Measurements from ENCODE around the gene ST8SIA1.

The ST8SIA1 gene

GRCh38 chr12:22206111-22206728 is 128.3 kb downstream of the ST8SIA1 start:
- CTCF ChIA-PET, result interaction anchor here (1.0 kb wide), 1 partner anchor 129 kb away, joined by 3 read pairs; no protein-coding TSS in a partner anchor
- DNase-seq (ENCODE audit: low read depth, low spot score), result no peak
- TF ChIP-seq, protein P1, sequence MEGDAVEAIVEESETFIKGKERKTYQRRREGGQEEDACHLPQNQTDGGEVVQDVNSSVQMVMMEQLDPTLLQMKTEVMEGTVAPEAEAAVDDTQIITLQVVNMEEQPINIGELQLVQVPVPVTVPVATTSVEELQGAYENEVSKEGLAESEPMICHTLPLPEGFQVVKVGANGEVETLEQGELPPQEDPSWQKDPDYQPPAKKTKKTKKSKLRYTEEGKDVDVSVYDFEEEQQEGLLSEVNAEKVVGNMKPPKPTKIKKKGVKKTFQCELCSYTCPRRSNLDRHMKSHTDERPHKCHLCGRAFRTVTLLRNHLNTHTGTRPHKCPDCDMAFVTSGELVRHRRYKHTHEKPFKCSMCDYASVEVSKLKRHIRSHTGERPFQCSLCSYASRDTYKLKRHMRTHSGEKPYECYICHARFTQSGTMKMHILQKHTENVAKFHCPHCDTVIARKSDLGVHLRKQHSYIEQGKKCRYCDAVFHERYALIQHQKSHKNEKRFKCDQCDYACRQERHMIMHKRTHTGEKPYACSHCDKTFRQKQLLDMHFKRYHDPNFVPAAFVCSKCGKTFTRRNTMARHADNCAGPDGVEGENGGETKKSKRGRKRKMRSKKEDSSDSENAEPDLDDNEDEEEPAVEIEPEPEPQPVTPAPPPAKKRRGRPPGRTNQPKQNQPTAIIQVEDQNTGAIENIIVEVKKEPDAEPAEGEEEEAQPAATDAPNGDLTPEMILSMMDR (IDR thresholded peaks at IDR 0.05; ENCODE audit: insufficient read depth, low read length, missing control alignments), result no peak
- no peak overlapping the region for H3K4me3 ChIP-seq (ENCODE audit: low read depth, low read length)
- POLR2A ChIA-PET, result no interaction called here

- ChIA-PET CTCF (no interaction called here), POLR2A (no interaction called here)
- H3K4me3 ChIP-seq (ENCODE audit: low read depth, low read length), result no peak overlapping the region
- no peak for DNase-seq (ENCODE audit: low read depth, low spot score)
- TF ChIP-seq, protein P1 (IDR thresholded peaks at IDR 0.05; ENCODE audit: insufficient read depth, low read length, missing control alignments), result no peak
These were observed 130.1 kb downstream of the ST8SIA1 start for GRCh38 chr12:22204391-22204790.

DNA sequence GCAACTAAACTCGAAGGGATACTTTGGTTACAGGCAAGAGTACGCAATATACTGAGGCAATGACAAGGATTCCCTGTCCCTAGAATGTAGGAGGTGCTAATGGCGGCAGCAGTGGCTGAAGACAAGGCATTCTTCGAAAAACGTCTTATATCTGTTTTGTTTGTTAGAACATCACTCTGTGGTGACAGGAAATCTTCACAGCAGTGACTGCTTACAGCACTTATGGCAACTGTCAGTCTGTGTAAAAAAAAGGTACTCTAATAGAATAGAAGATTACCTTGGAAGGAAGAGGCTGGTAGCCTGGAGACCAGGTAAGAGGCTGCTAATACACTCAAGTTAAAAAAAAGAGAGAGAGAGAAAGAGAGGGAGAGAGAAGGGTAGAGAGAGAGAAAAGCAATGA is 131.7 kb downstream of the ST8SIA1 start:
- H3K4me3 ChIP-seq (ENCODE audit: low read depth, low read length), result no peak overlapping the region
- ChIA-PET CTCF (no interaction called here), POLR2A (no interaction called here)
- no peak for DNase-seq (ENCODE audit: low read depth, low spot score)
- TF ChIP-seq, protein P1 (IDR thresholded peaks at IDR 0.05; ENCODE audit: insufficient read depth, low read length, missing control alignments), result no peak

GRCh38 chr12:22201101-22201500 is 133.4 kb downstream of the ST8SIA1 start:
- H3K4me3 ChIP-seq (ENCODE audit: low read depth, low read length), result no peak overlapping the region
- POLR2A ChIA-PET, result no interaction called here
- CTCF ChIA-PET, result no interaction called here

GRCh38 chr12:22196236-22196635 is 138.3 kb downstream of the ST8SIA1 start:
- POLR2A ChIA-PET, result no interaction called here

More at GRCh38 chr12:22201101-22201500, 133.4 kb downstream of the ST8SIA1 start:
- TF ChIP-seq, protein P1 (IDR thresholded peaks at IDR 0.05; ENCODE audit: insufficient read depth, low read length, missing control alignments), result no peak
- DNase-seq (ENCODE audit: low read depth, low spot score), result no peak

DNA sequence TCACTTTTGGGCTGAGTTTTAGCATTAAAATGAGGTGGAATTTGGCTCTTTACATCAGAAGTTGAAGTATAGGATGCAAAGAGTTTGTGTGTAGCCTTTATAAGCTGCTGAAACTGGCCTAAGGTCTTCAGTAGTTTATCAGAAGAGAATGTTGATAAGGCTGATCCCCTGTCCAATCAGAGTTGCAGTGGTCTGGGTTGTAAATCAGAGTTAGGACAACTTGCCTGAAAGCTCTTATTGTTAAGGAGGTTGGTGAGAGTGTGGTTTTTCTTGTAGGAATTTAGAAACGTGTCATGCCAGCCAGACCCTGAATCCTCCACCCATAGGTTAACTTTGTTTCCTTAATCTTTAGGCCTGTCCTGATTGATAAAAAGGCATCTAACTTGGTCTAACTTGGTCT is 143.5 kb downstream of the ST8SIA1 start:
- ChIA-PET POLR2A (no interaction called here), CTCF (interaction anchor here (3.3 kb wide), 1 partner anchor 144 kb away, joined by 21 read pairs; no protein-coding TSS in a partner anchor)
- TF ChIP-seq, protein P1 (IDR thresholded peaks at IDR 0.05; ENCODE audit: insufficient read depth, low read length, missing control alignments), result no peak

More at GRCh38 chr12:22196236-22196635, 138.3 kb downstream of the ST8SIA1 start:
- TF ChIP-seq, protein P1 (IDR thresholded peaks at IDR 0.05; ENCODE audit: insufficient read depth, low read length, missing control alignments), result no peak
- CTCF ChIA-PET, result no interaction called here
- H3K4me3 ChIP-seq (ENCODE audit: low read depth, low read length), result no peak overlapping the region
- DNase-seq (ENCODE audit: low read depth, low spot score), result no peak

More for the DNA sequence above, 143.5 kb downstream of the ST8SIA1 start:
- no peak overlapping the region for H3K4me3 ChIP-seq (ENCODE audit: low read depth, low read length)
- no peak for DNase-seq (ENCODE audit: low read depth, low spot score)
